Limb (tissue), 2 donors: ENCODE measurements around the gene RENBP.

Source experiments
- DNase-seq, 2 donors: peaks; one replicate each; pipeline ENCODE4 v3.0.0-alpha.2; 2016; ENCODE audit errors: extremely low spot score in 2 of 2

RENBP gene

GRCh38 chrX:153921070-153921469, 23.4 kb downstream of the RENBP start:
- DNase-seq: no peak

- no peak for DNase-seq
These were observed 23.9 kb downstream of the RENBP start for GRCh38 chrX:153920546-153920945.

GRCh38 chrX:153919281-153919680, 25.2 kb downstream of the RENBP start:
- DNase-seq: no peak

- peak in 1 of 2 donors; percentile 8 for DNase-seq
These were observed 26.6 kb downstream of the RENBP start for GRCh38 chrX:153917869-153918268.

GRCh38 chrX:153913701-153914100, 30.7 kb downstream of the RENBP start:
- DNase-seq: no peak

- peak in 1 of 2 donors; percentile 21 for DNase-seq
These were observed 31.2 kb downstream of the RENBP start for GRCh38 chrX:153913211-153913610.

- no peak for DNase-seq
These were observed 32.6 kb downstream of the RENBP start for GRCh38 chrX:153911798-153912197.

- no peak for DNase-seq
These were observed 34.0 kb downstream of the RENBP start for GRCh38 chrX:153910446-153910845.

- DNase-seq: peak in 1 of 2 donors; percentile 14
These were observed 34.5 kb downstream of the RENBP start for GRCh38 chrX:153909980-153910360.

- peak in 1 of 2 donors; percentile 21 for DNase-seq
These were observed 35.1 kb downstream of the RENBP start for GRCh38 chrX:153909024-153909979.

GRCh38 chrX:153908219-153908860, 36.1 kb downstream of the RENBP start:
- DNase-seq: peak in 1 of 2 donors; percentile 17

GRCh38 chrX:153907456-153907855, 37.0 kb downstream of the RENBP start:
- DNase-seq: no peak

GRCh38 chrX:153906126-153906917, 38.1 kb downstream of the RENBP start:
- DNase-seq: no peak

GRCh38 chrX:153905481-153906095, 38.9 kb downstream of the RENBP start:
- peak in 1 of 2 donors; percentile 17 for DNase-seq

GRCh38 chrX:153903991-153904957, 40.2 kb downstream of the RENBP start, which contains the start of gene AVPR2:
TSS of gene AVPR2 (plus strand) at chrX:153904673. CDS start at chrX:153905146, 473 bp downstream.
- DNase-seq: peak in 1 of 2 donors; percentile 24

- DNase-seq: peak in 1 of 2 donors; percentile 25
These were observed 41.0 kb downstream of the RENBP start for GRCh38 chrX:153903238-153903980.

GRCh38 chrX:153902385-153902784, 42.1 kb downstream of the RENBP start:
- peak in 1 of 2 donors; percentile 22 for DNase-seq

GRCh38 chrX:153901753-153902140, 42.7 kb downstream of the RENBP start:
- DNase-seq: no peak
